Left ventricle myocardium inferior (tissue), 1 donor: ENCODE measurements around the gene PLK5. TPM values are rescaled to one million over a fixed set of nuclear protein-coding genes. Genes with fewer than 3 reads are reported as not detected.

Experiments used
- DNase-seq: peaks from one replicate; pipeline ENCODE4 v3.0.0-alpha.2; 2020
- H3K27ac ChIP-seq: fragments of 200-600 bp; replicated peaks from 2 replicates; pipeline ENCODE4 v1.8.0; 2021
- H3K27me3 ChIP-seq: fragments of 200-600 bp; 2 replicates; pipeline ENCODE4 v1.8.0; 2021; ENCODE audit warnings: low read depth
- H3K36me3 ChIP-seq: fragments of 200-600 bp; 2 replicates; pipeline ENCODE4 v1.8.0; 2021
- H3K4me1 ChIP-seq: fragments of 200-600 bp; 2 replicates; pipeline ENCODE4 v1.8.0; 2021
- H3K4me3 ChIP-seq: fragments of 200-600 bp; 2 replicates; pipeline ENCODE4 v1.8.0; 2021; ENCODE audit warnings: mild to moderate bottlenecking, moderate library complexity
- H3K9me3 ChIP-seq: fragments of 200-600 bp; replicated peaks from 2 replicates; pipeline ENCODE4 v1.8.0; 2021
- CTCF ChIP-seq: fragments of 200-600 bp; IDR thresholded peaks from 2 replicates; pipeline ENCODE4 v1.8.0; 2021; ENCODE audit warnings: antibody characterized with exemption, mild to moderate bottlenecking, borderline replicate concordance
- intact Hi-C: fragments of 100-400 bp; cut with micrococcal nuclease; formaldehyde crosslinking; loops from one replicate; pipeline ENCODE4 v1.11.0; 2022
- total RNA-seq: library from RNA; stranded (reverse); fragmentation: NEBNext Ultra II Directional; extraction: Animal tissue kit (Norgen Biotek cat#: 25700); gene quantifications from one replicate; pipeline ENCODE4 v1.2.1, GENCODE V29; 2021
- donor health status: DM: no; HTN: yes; CAD: no; lungs with severe emphysema.

Gene PLK5
- total RNA-seq, 1 donor from 2014 or later, result not detected

GRCh38 chr19:1491114-1491848, 32.6 kb upstream of the PLK5 start, which contains the start of gene REEP6:
Gene REEP6 (plus strand): TSS chr19:1491181. CDS start chr19:1491270, 89 bp downstream.
- no peak for DNase-seq
- intact Hi-C loops, result no loop called here

GRCh38 chr19:1491849-1492170, 32.1 kb upstream of the PLK5 start:
- Histone ChIP-seq H3K9me3 (no peaks in the 10 kb centered on the region), H3K27ac (no peak overlapping the region), H3K4me3 (peak overlapping the region; percentile 71), H3K27me3 (peaks cover 30% of the 10 kb centered on the region), H3K4me1 (peaks cover 20% of the 10 kb centered on the region), H3K36me3 (no peaks in the 10 kb centered on the region)
- DNase-seq, result no peak
- intact Hi-C loops, result no loop called here
- TF ChIP-seq CTCF, result no peak

More at GRCh38 chr19:1491114-1491848, 32.6 kb upstream of the PLK5 start, which contains the start of gene REEP6:
- H3K4me3 ChIP-seq, result peak within 1 kb of the TSS; percentile 72
- TF ChIP-seq CTCF, result no peak
- peak within 1 kb of the TSS; percentile 85 for H3K27ac ChIP-seq
- H3K9me3 ChIP-seq, result no peaks in the 10 kb centered on the region
- peaks cover 24% of the 10 kb centered on the region for H3K27me3 ChIP-seq
- no peaks in the 10 kb centered on the region for H3K36me3 ChIP-seq
- peaks cover 20% of the 10 kb centered on the region for H3K4me1 ChIP-seq

- Histone ChIP-seq H3K36me3 (no peaks in the 10 kb centered on the region), H3K27me3 (peaks cover 37% of the 10 kb centered on the region), H3K27ac (no peak overlapping the region), H3K4me3 (no peak overlapping the region), H3K9me3 (no peaks in the 10 kb centered on the region), H3K4me1 (peaks cover 20% of the 10 kb centered on the region)
- DNase-seq, result no peak
- intact Hi-C loops, result no loop called here
- TF ChIP-seq CTCF, result no peak
These were observed 31.3 kb upstream of the PLK5 start for GRCh38 chr19:1492474-1493006.

GRCh38 chr19:1494115-1494815, 29.6 kb upstream of the PLK5 start:
- intact Hi-C loops, result no loop called here
- no peak overlapping the region for H3K27ac ChIP-seq
- no peaks in the 10 kb centered on the region for H3K36me3 ChIP-seq
- peaks cover 20% of the 10 kb centered on the region for H3K4me1 ChIP-seq
- no peak for TF ChIP-seq CTCF
- no peak for DNase-seq
- no peak overlapping the region for H3K4me3 ChIP-seq
- H3K9me3 ChIP-seq, result no peaks in the 10 kb centered on the region
- H3K27me3 ChIP-seq, result peaks cover 44% of the 10 kb centered on the region

GRCh38 chr19:1495051-1495798, 28.7 kb upstream of the PLK5 start:
- H3K27ac ChIP-seq, result no peak overlapping the region
- intact Hi-C loops, result no loop called here
- DNase-seq, result no peak
- no peak overlapping the region for H3K4me3 ChIP-seq
- H3K4me1 ChIP-seq, result peaks cover 11% of the 10 kb centered on the region
- TF ChIP-seq CTCF, result no peak
- H3K27me3 ChIP-seq, result peaks cover 49% of the 10 kb centered on the region
- no peaks in the 10 kb centered on the region for H3K9me3 ChIP-seq
- H3K36me3 ChIP-seq, result no peaks in the 10 kb centered on the region
